T-helper 17 cell (primary cell): ENCODE results near the gene FKBP6. TPM values are rescaled to one million over a fixed set of nuclear protein-coding genes. Genes with fewer than 3 reads are reported as not detected.
"Not testable (repeated sequence)": the region's sequence is repeated elsewhere in the genome, so short reads cannot be mapped to it uniquely, and the experiment has no call there.

Source experiments
- ATAC-seq: fragments of 150-1000 bp; cut with Tn5 transposase; 2 replicates; pipeline ENCODE4 v1.10.0; 2021; ENCODE audit warnings: mild to moderate bottlenecking, moderate library complexity
- DNase-seq, 3 donors: peaks; one replicate each; pipeline versions ENCODE4 v3.0.0 to v3.0.0-alpha.2; 2020 to 2021
- H3K9me3 ChIP-seq: one replicate; pipeline ENCODE4 v1.7.0; 2013; ENCODE audit warnings: low read length, mild to moderate bottlenecking; ENCODE audit not compliant: control insufficient read depth, poor library complexity, severe bottlenecking
- H3K27ac Mint-ChIP-seq: one replicate; pipeline ENCODE4 v1.8.0; 2022; ENCODE audit warnings: mild to moderate bottlenecking, moderate library complexity, mixed read lengths
- H3K27me3 Mint-ChIP-seq: one replicate; pipeline ENCODE4 v1.8.0; 2022; ENCODE audit warnings: mixed read lengths
- H3K36me3 Mint-ChIP-seq: one replicate; pipeline ENCODE4 v1.8.0; 2022; ENCODE audit warnings: low read depth, mixed read lengths
- H3K4me1 Mint-ChIP-seq: one replicate; pipeline ENCODE4 v1.8.0; 2022; ENCODE audit warnings: mild to moderate bottlenecking, mixed read lengths
- H3K4me3 Mint-ChIP-seq: one replicate; pipeline ENCODE4 v1.8.0; 2022; ENCODE audit warnings: mild to moderate bottlenecking, moderate library complexity, mixed read lengths
- total RNA-seq, 4 donors: library from RNA in 2 of 4; stranded (reverse) in 2 of 4; gene quantifications; one replicate each; pipeline ENCODE4 v1.2.3 and lab custom pipeline; 2022 to 2026

FKBP6 gene
- total RNA-seq, result not detected
- total RNA-seq (lab: John Stamatoyannopoulos, UW), result 0 reads per million in 2 donors

GRCh38 chr7:73327922-73328321 is at the start of gene FKBP6, which contains the start of gene TRIM50:
Gene FKBP6 (plus strand): TSS chr7:73328161. CDS start chr7:73328429, 268 bp downstream.
Gene TRIM50 (minus strand): TSS chr7:73328082. CDS start chr7:73324787, 3,295 bp downstream.
- not testable (repeated sequence) for H3K9me3 ChIP-seq, H3K4me3 Mint-ChIP-seq, H3K36me3 Mint-ChIP-seq, ATAC-seq, H3K27ac Mint-ChIP-seq, DNase-seq
- H3K27me3 Mint-ChIP-seq, result peaks cover 11% of the 10 kb centered on the region
- H3K4me1 Mint-ChIP-seq, result peaks cover 11% of the 10 kb centered on the region

GRCh38 chr7:73297235-73297634 is 30.7 kb upstream of the FKBP6 start:
- not testable (repeated sequence) for H3K4me1 Mint-ChIP-seq, H3K27ac Mint-ChIP-seq, H3K27me3 Mint-ChIP-seq, ATAC-seq, H3K36me3 Mint-ChIP-seq, H3K4me3 Mint-ChIP-seq, H3K9me3 ChIP-seq, DNase-seq

- H3K4me3 Mint-ChIP-seq, H3K9me3 ChIP-seq, H3K4me1 Mint-ChIP-seq, ATAC-seq, H3K27me3 Mint-ChIP-seq, H3K36me3 Mint-ChIP-seq, H3K27ac Mint-ChIP-seq, DNase-seq: not testable (repeated sequence)
These were observed 30.3 kb upstream of the FKBP6 start for GRCh38 chr7:73297706-73298105.

GRCh38 chr7:73299812-73300211 is 28.1 kb upstream of the FKBP6 start:
- not testable (repeated sequence) for H3K4me3 Mint-ChIP-seq, ATAC-seq, H3K4me1 Mint-ChIP-seq, DNase-seq, H3K9me3 ChIP-seq, H3K27me3 Mint-ChIP-seq, H3K36me3 Mint-ChIP-seq, H3K27ac Mint-ChIP-seq

- not testable (repeated sequence) for ATAC-seq, H3K4me1 Mint-ChIP-seq, H3K9me3 ChIP-seq, H3K27ac Mint-ChIP-seq, H3K4me3 Mint-ChIP-seq, H3K27me3 Mint-ChIP-seq, DNase-seq, H3K36me3 Mint-ChIP-seq
These were observed 26.9 kb upstream of the FKBP6 start for GRCh38 chr7:73301108-73301507.

- peaks cover 13% of the 10 kb centered on the region for H3K4me1 Mint-ChIP-seq
- not testable (repeated sequence) for H3K9me3 ChIP-seq, H3K4me3 Mint-ChIP-seq, H3K36me3 Mint-ChIP-seq, H3K27me3 Mint-ChIP-seq, DNase-seq, ATAC-seq, H3K27ac Mint-ChIP-seq
These were observed 25.1 kb upstream of the FKBP6 start for GRCh38 chr7:73302846-73303245.

- no peaks in the 10 kb centered on the region for H3K9me3 ChIP-seq
- H3K36me3 Mint-ChIP-seq, result peaks cover 8% of the 10 kb centered on the region
- ATAC-seq (no peak), DNase-seq (no peak)
- H3K4me1 Mint-ChIP-seq, result peaks cover 16% of the 10 kb centered on the region
- no peaks in the 10 kb centered on the region for H3K27me3 Mint-ChIP-seq
- no peak overlapping the region for H3K4me3 Mint-ChIP-seq
- no peak overlapping the region for H3K27ac Mint-ChIP-seq
These were observed 24.4 kb upstream of the FKBP6 start for GRCh38 chr7:73303546-73303945.

GRCh38 chr7:73304071-73304470 is 23.9 kb upstream of the FKBP6 start:
- ATAC-seq (no peak), DNase-seq (no peak)
- Mint-ChIP-seq H3K27me3 (no peaks in the 10 kb centered on the region), H3K4me1 (peaks cover 20% of the 10 kb centered on the region), H3K27ac (no peak overlapping the region), H3K4me3 (no peak overlapping the region), H3K36me3 (peaks cover 8% of the 10 kb centered on the region)
- H3K9me3 ChIP-seq, result no peaks in the 10 kb centered on the region

GRCh38 chr7:73304612-73305387 is 23.2 kb upstream of the FKBP6 start:
- not testable (repeated sequence) for H3K9me3 ChIP-seq, H3K27ac Mint-ChIP-seq, H3K36me3 Mint-ChIP-seq, DNase-seq, ATAC-seq, H3K27me3 Mint-ChIP-seq, H3K4me3 Mint-ChIP-seq
- peaks cover 22% of the 10 kb centered on the region for H3K4me1 Mint-ChIP-seq

- DNase-seq, result no peak
- peak overlapping the region; percentile 99 for H3K4me3 Mint-ChIP-seq
- ATAC-seq, result no peak
These were observed 20.5 kb upstream of the FKBP6 start for GRCh38 chr7:73307436-73307835.

GRCh38 chr7:73308074-73308664 is 19.8 kb upstream of the FKBP6 start:
- no peaks in the 10 kb centered on the region for H3K27me3 Mint-ChIP-seq
- ATAC-seq, result peak; percentile 53
- H3K4me3 Mint-ChIP-seq, result peak overlapping the region; percentile 99
- H3K9me3 ChIP-seq, result no peaks in the 10 kb centered on the region
- peak overlapping the region; percentile 86 for H3K27ac Mint-ChIP-seq
- peaks cover 22% of the 10 kb centered on the region for H3K4me1 Mint-ChIP-seq
- peaks cover 8% of the 10 kb centered on the region for H3K36me3 Mint-ChIP-seq
- DNase-seq, result no peak

More at GRCh38 chr7:73307436-73307835, 20.5 kb upstream of the FKBP6 start:
- Mint-ChIP-seq H3K4me1 (peaks cover 22% of the 10 kb centered on the region), H3K36me3 (peaks cover 8% of the 10 kb centered on the region), H3K27ac (peak overlapping the region; percentile 86), H3K27me3 (no peaks in the 10 kb centered on the region)
- no peaks in the 10 kb centered on the region for H3K9me3 ChIP-seq

- DNase-seq (peak; percentile 73 to 82 (median 76)), ATAC-seq (peak; percentile 98)
- Mint-ChIP-seq H3K27me3 (no peaks in the 10 kb centered on the region), H3K4me3 (peak within 1 kb of the TSS; percentile 99), H3K27ac (peak within 1 kb of the TSS; percentile 86), H3K36me3 (peaks cover 8% of the 10 kb centered on the region), H3K4me1 (peaks cover 22% of the 10 kb centered on the region)
- no peaks in the 10 kb centered on the region for H3K9me3 ChIP-seq
These were observed 19.2 kb upstream of the FKBP6 start, which contains the start of gene NSUN5 for GRCh38 chr7:73308665-73309214. Gene NSUN5 (minus strand): TSS chr7:73308826. CDS start chr7:73308790, 36 bp downstream.

- H3K4me3 Mint-ChIP-seq, DNase-seq, H3K9me3 ChIP-seq, H3K27ac Mint-ChIP-seq, H3K27me3 Mint-ChIP-seq, ATAC-seq, H3K36me3 Mint-ChIP-seq: not testable (repeated sequence)
- peaks cover 19% of the 10 kb centered on the region for H3K4me1 Mint-ChIP-seq
These were observed 16.5 kb upstream of the FKBP6 start for GRCh38 chr7:73311421-73311820.
